ENCODE results near the gene GET3.

GET3 gene

GRCh38 chr19:12784871-12785430, 47.7 kb downstream of the GET3 start:
- TF ChIP-seq POLR2A (IDR thresholded peaks at IDR 0.05; ENCODE audit: low read depth, low read length): no peak
- no peak for FAIRE-seq
- no peak for DNase-seq (ENCODE audit: insufficient read length, low spot score)

- no peak for DNase-seq (ENCODE audit: insufficient read length, low spot score)
- FAIRE-seq: no peak
- no peak for TF ChIP-seq POLR2A (IDR thresholded peaks at IDR 0.05; ENCODE audit: low read depth, low read length)
These were observed 48.2 kb downstream of the GET3 start for GRCh38 chr19:12785431-12786031.

DNA sequence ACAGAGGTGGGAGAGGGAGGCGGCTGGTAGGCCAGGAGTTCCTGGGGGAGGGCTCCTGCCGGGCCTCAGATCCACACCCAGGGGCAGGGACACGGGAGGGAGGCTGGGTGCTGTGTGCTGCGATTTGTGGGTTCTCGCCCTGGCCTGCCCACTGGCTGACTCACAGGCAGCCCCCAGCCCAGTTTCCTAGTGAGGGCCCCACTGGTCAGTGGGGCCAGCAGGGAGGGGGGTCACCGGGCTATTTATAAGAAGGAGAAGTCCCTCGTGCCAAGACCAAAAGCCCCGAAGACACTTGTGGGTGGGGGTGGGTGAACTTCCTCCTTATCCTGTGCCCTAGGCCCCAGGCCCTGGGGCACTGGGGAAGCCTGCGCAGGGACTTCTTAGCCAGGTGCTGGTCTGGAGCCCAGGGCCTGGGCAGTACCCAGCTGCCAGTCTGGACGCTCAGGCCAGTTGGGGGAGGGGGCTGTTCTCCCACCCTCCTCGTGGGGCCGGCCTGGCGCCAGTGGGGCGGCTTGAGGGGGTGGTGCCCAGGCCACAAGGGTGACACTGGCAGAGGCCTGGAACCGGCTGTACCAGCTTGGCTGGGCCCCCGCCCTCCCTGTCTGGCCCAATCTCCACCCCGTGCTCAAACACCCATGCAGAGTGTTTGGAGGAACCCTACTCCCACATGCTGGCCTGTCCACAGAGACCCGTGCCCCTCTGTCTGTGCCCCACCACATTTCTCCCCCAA, 49.0 kb downstream of the GET3 start:
- FAIRE-seq (no peak), DNase-seq (ENCODE audit: insufficient read length, low spot score) (no peak)
- TF ChIP-seq POLR2A (IDR thresholded peaks at IDR 0.05; ENCODE audit: low read depth, low read length): no peak

DNA sequence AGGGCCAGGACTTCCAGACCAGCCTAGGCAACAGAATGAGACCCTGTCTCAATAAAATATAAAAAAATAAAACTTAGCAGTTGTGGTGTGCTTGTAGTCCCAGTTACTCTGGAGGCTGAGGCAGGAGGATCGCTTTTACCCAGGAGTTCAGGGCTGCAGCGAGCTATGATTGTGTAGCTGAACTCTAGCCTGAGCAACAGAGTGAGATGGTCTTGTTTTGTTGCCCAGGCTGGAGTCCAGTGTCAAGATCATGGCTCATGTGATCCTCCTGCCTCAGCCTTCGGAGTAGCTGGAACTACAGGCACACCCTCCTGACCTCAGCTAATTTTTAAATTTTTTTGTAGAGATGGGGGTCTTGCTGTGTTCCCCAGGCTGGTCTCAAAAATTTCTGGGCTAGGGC, 49.7 kb downstream of the GET3 start:
- no peak for FAIRE-seq
- DNase-seq (ENCODE audit: insufficient read length, low spot score): no peak
- no peak for TF ChIP-seq POLR2A (IDR thresholded peaks at IDR 0.05; ENCODE audit: low read depth, low read length)

GRCh38 chr19:12787458-12787857, 50.2 kb downstream of the GET3 start:
- DNase-seq (ENCODE audit: insufficient read length, low spot score) (no peak), FAIRE-seq (no peak)
- no peak for TF ChIP-seq POLR2A (IDR thresholded peaks at IDR 0.05; ENCODE audit: low read depth, low read length)

DNA sequence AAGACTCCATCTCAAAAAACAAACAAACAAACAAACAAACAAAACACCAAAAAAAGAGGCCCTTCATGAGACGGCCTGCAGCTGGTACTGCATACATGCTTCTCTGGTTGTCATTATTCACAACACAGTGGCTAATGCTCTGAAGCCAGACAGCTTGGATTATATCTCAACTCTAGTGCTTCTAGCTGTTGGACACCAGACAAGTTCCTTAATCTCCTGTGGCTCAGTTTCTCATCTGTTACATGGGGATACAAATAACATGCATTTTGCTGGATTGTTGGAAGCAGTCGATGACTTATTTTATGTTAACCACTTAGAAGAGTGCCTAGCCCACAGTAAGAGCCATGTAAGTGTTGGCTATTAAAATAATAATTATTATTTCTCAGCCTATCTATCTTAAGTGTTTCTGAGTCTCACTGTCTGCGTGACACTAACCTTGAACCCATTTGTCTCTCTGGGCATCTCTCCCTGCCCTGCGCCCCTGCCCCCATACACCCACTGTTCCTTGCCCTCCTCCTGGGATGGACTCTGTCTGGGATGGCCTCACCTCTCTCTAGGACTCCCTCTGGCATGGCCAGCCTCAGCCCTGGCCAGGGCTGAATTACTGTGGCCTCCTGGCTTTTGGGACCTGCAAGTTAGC, 50.9 kb downstream of the GET3 start:
- FAIRE-seq (no peak), DNase-seq (ENCODE audit: insufficient read length, low spot score) (no peak)
- TF ChIP-seq POLR2A (IDR thresholded peaks at IDR 0.05; ENCODE audit: low read depth, low read length): no peak

DNA sequence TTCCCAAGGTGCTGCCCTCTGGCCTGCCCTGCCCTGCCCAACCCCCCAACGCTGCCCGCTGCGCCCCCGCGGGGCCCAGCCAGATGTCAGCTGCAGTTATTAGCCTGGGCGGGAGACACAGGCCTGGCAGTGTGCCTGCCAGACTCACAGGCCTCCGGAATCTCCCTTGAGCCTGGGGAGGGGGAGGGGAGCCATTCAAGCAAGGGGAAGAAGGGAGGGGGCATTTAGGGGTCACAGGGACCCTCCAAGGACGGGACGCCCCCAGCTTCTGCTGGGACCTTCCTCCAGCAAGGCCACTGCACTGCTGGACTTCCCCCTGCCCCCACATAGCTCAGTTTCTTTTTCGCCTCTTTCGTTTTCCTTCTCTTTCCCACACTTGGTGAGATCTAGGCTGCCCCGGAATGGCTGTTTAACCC, 51.4 kb downstream of the GET3 start:
- no peak for FAIRE-seq
- peak; percentile 24; the same call in 1 of the 2 replicates for TF ChIP-seq POLR2A (IDR thresholded peaks at IDR 0.05; ENCODE audit: low read depth, low read length)
- DNase-seq (ENCODE audit: insufficient read length, low spot score): no peak

DNA sequence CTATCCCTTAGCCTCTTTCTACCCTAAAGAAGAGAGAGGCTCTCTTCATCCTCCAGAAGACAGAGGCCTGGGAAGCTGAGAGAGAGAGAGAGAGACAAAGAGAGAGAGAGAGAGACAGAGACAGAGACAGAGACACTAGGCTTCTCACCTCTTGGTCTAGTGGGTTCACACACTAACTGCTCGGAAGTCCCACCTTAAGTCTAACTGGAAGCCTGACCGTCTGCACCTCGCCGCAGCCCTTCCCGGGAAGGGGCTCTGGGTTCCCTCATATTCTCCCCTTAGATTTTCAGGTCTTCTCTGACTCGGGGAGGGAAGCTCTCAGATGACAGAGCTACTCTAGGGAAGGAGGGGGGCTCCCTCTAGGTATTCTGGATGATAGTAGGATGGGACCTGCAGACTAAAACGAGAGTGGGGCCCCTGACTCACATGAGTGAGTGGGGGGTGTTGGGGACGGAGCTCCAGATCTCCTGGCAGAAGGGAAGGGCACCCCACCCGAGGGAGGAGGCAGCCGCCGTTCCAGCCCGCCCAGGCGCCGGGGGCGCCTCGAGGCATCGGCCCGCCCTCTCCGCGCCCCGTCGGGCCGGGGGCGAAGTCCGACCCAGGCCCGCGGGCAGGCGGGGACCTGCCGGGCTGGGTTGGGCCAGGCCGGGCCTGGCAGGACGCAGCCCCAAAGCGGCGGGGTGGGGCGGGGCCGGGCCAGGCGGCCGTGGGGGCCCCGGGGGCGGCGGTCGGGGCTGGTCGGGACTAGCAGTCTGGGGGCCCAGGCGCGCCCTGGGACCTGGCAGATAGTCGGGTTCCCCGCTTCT, 52.0 kb downstream of the GET3 start:
- DNase-seq (ENCODE audit: insufficient read length, low spot score) (no peak), FAIRE-seq (no peak)
- no peak for TF ChIP-seq POLR2A (IDR thresholded peaks at IDR 0.05; ENCODE audit: low read depth, low read length)

DNA sequence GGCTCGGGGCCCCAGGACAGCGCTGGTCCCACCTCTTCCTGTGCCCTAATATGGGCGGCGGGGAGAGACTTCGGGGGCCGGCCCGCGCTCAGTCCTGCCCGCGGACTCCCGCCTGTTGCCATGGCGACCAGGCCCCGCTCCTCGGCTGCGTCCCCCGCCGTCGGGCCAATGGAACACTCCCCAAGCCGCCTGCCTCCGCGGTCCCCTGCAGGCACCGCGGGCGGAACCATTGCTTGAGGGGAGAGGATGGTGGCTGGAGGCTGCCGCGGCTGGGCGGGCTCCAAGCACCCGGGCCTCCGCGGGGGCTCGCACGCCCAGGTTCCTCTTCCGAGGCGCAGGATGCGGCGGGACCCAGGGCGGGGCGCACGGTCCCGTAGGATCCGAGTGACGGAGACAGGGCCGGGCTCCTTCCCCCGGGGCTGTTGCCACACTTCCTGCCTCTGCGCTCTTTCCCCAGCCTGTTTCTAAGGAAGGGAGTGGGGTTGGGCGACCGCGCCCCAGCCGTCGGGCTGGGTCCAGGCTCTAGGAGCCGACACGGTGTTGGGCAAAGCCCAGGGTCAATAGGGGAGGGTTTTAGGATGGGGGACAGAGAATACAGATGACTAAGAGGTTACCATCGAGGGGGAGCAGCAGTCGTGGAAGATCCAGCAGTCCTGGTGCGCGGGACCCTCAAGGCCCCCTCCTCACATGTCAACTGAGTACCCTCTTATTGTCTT, 52.8 kb downstream of the GET3 start:
- FAIRE-seq (no peak), DNase-seq (ENCODE audit: insufficient read length, low spot score) (peak; percentile 92)
- TF ChIP-seq POLR2A (IDR thresholded peaks at IDR 0.05; ENCODE audit: low read depth, low read length): 0 out of 2 replicates have a peak, but pooled peaks have one; percentile 23

GRCh38 chr19:12790628-12791344, 53.5 kb downstream of the GET3 start:
- no peak for FAIRE-seq
- TF ChIP-seq POLR2A (IDR thresholded peaks at IDR 0.05; ENCODE audit: low read depth, low read length): no peak
- DNase-seq (ENCODE audit: insufficient read length, low spot score): no peak

DNA sequence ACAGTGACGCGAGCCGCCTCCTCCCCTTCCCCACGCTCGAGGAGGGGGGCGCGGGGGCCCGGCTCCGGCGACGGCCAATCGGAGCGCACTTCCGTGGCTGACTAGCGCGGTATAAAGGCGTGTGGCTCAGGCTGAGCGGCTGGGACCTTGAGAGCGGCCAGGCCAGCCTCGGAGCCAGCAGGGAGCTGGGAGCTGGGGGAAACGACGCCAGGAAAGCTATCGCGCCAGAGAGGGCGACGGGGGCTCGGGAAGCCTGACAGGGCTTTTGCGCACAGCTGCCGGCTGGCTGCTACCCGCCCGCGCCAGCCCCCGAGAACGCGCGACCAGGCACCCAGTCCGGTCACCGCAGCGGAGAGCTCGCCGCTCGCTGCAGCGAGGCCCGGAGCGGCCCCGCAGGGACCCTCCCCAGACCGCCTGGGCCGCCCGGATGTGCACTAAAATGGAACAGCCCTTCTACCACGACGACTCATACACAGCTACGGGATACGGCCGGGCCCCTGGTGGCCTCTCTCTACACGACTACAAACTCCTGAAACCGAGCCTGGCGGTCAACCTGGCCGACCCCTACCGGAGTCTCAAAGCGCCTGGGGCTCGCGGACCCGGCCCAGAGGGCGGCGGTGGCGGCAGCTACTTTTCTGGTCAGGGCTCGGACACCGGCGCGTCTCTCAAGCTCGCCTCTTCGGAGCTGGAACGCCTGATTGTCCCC, 54.2 kb downstream of the GET3 start, which contains the start of gene JUNB:
TSS of gene JUNB (plus strand) at position 142 of the 706 bp plus-strand sequence. CDS start at position 428, 286 bp downstream.
- DNase-seq (ENCODE audit: insufficient read length, low spot score) (peak; percentile 91), FAIRE-seq (no peak)
- peak; percentile 100 for TF ChIP-seq POLR2A (IDR thresholded peaks at IDR 0.05; ENCODE audit: low read depth, low read length)

All from H54 (cell line).